ENCODE measurements around the gene MAGI1.

DNA sequence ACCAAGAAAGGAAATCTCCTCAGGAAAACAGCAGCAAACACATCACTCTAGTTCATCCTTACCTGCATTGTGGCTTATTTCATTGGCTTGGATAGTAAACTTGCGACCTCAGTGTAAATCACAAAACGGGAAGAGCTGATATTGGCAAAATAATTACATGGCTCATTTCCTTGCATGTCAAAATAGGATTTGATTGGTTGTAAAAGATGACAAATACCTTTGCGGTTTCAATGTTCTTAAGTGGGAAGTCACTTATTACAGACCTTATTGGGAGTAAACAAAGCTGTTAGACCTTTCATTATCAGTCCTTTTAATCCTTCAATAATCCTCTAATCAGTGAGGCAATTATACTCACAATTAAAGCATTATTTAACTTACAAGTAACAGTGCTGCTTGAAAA lies 590.6 kb downstream of the MAGI1 start:
- TF ChIP-seq, protein P1, sequence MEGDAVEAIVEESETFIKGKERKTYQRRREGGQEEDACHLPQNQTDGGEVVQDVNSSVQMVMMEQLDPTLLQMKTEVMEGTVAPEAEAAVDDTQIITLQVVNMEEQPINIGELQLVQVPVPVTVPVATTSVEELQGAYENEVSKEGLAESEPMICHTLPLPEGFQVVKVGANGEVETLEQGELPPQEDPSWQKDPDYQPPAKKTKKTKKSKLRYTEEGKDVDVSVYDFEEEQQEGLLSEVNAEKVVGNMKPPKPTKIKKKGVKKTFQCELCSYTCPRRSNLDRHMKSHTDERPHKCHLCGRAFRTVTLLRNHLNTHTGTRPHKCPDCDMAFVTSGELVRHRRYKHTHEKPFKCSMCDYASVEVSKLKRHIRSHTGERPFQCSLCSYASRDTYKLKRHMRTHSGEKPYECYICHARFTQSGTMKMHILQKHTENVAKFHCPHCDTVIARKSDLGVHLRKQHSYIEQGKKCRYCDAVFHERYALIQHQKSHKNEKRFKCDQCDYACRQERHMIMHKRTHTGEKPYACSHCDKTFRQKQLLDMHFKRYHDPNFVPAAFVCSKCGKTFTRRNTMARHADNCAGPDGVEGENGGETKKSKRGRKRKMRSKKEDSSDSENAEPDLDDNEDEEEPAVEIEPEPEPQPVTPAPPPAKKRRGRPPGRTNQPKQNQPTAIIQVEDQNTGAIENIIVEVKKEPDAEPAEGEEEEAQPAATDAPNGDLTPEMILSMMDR (IDR thresholded peaks at IDR 0.05; ENCODE audit: insufficient read depth, low read length, poor library complexity, severe bottlenecking): no peak
- no peak for TF ChIP-seq EZH2phosphoT487 (conservative IDR thresholded peaks at IDR 0.05; ENCODE audit: low read length)
